Uterus (tissue), 4 donors: ENCODE results near the gene PACS1. TPM values are rescaled to one million over a fixed set of nuclear protein-coding genes. Genes with fewer than 3 reads are reported as not detected.

Source experiments
- DNase-seq, 2 donors: peaks; one replicate each; pipeline ENCODE4 v3.0.0-alpha.2; 2019 to 2020
- H3K27ac ChIP-seq, 2 donors: fragments of 200-600 bp; sonication (generic); 1 replicate in 1 of 2; 2 replicates in 1 of 2; pipeline ENCODE4 v1.5.1; 2016 to 2018
- H3K27me3 ChIP-seq, 2 donors: fragments of 200-600 bp; sonication (generic); one replicate each; pipeline ENCODE4 v1.5.1; 2018 to 2019; ENCODE audit warnings: control low read depth in 1 of 2
- H3K36me3 ChIP-seq, 2 donors: fragments of 200-600 bp; sonication (generic); one replicate each; pipeline ENCODE4 v1.5.1; 2019; ENCODE audit warnings: control low read depth in 1 of 2
- H3K4me1 ChIP-seq, 2 donors: fragments of 200-600 bp; sonication (generic); one replicate each; pipeline ENCODE4 v1.5.1; 2018 to 2019; ENCODE audit warnings: control low read depth in 1 of 2
- H3K4me3 ChIP-seq, 2 donors: fragments of 200-600 bp; sonication (generic); 1 replicate in 1 of 2; 2 replicates in 1 of 2; pipeline ENCODE4 v1.5.1; 2018 to 2019; ENCODE audit warnings: mild to moderate bottlenecking in 1 of 2
- H3K9me3 ChIP-seq, 2 donors: fragments of 200-600 bp; sonication (generic); one replicate each; pipeline ENCODE4 v1.5.1; 2019; ENCODE audit warnings: control low read depth in 1 of 2
- POLR2A ChIP-seq, 2 donors: fragments of 450-650 bp; IDR thresholded peaks; one replicate each; pipeline ENCODE4 v1.6.1; 2016; ENCODE audit warnings: antibody characterized with exemption in 2 of 2, mild to moderate bottlenecking in 1 of 2, moderate library complexity in 1 of 2
- intact Hi-C: fragments of 100-400 bp; cut with DNase I; formaldehyde crosslinking; loops from one replicate; pipeline ENCODE4 v1.15.1; 2023; ENCODE audit warnings: low total_unique reads
- total RNA-seq, 4 donors: library from RNA; depleted of rRNA in 3 of 4; stranded (reverse); fragments of >200 nt in 3 of 4; gene quantifications; one replicate each; pipeline versions ENCODE4 v1.1.0 to v1.2.4, GENCODE V29; 2014 to 2023
- TF ChIP-seq, protein P1 (sequence below), 4 experiments: fragments of 200-600 bp in 2 of 4; fragments of 450-650 bp in 2 of 4; sonication (generic) in 2 of 4; IDR thresholded peaks; one replicate each; pipeline ENCODE4 v1.5.1; 2016 to 2019; ENCODE audit warnings: antibody characterized with exemption in 4 of 4, mild to moderate bottlenecking in 2 of 4, moderate library complexity in 1 of 4
- donor health status: DM: yes; HTN: yes; CAD: no.

The PACS1 gene
- total RNA-seq, 4 donors from 2014 or later: 2.9 to 79.2 (median 57.2) TPM

DNA sequence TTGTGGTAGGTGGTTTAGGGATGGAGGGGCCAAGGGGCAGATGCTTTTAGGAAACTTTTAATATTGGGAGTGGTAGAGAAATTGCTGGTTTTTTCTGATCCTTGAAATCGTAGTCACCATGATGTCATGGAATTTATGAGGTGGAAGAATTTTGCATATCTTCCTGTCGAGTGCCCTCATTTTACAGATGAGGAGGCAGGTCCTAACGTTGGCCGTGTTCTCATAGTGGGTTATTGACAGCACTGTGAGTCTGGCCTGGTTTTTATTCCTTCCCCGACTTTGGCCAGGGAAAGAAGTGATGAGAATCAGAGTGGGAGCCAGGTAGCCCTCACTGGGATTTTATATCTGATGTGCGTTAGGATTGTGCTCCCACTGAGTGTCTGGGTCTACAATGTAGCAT, 8.8 kb upstream of the PACS1 start:
- no peaks in the 10 kb centered on the region for H3K36me3 ChIP-seq

GRCh38 chr11:66062408-66062807, 7.7 kb upstream of the PACS1 start:
- no peaks in the 10 kb centered on the region for H3K4me1 ChIP-seq
- no peaks in the 10 kb centered on the region for H3K27me3 ChIP-seq
- intact Hi-C loops: no loop called here
- H3K4me3 ChIP-seq: no peak overlapping the region
- H3K36me3 ChIP-seq: no peaks in the 10 kb centered on the region
- DNase-seq: no peak
- no peaks in the 10 kb centered on the region for H3K9me3 ChIP-seq
- TF ChIP-seq, protein P1, sequence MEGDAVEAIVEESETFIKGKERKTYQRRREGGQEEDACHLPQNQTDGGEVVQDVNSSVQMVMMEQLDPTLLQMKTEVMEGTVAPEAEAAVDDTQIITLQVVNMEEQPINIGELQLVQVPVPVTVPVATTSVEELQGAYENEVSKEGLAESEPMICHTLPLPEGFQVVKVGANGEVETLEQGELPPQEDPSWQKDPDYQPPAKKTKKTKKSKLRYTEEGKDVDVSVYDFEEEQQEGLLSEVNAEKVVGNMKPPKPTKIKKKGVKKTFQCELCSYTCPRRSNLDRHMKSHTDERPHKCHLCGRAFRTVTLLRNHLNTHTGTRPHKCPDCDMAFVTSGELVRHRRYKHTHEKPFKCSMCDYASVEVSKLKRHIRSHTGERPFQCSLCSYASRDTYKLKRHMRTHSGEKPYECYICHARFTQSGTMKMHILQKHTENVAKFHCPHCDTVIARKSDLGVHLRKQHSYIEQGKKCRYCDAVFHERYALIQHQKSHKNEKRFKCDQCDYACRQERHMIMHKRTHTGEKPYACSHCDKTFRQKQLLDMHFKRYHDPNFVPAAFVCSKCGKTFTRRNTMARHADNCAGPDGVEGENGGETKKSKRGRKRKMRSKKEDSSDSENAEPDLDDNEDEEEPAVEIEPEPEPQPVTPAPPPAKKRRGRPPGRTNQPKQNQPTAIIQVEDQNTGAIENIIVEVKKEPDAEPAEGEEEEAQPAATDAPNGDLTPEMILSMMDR (IDR thresholded peaks at IDR 0.05): no peak
- no peak for TF ChIP-seq POLR2A (IDR thresholded peaks at IDR 0.05)
- H3K27ac ChIP-seq: no peak overlapping the region

More for the DNA sequence above, 8.8 kb upstream of the PACS1 start:
- intact Hi-C loops: no loop called here
- Histone ChIP-seq H3K9me3 (no peaks in the 10 kb centered on the region), H3K4me1 (no peaks in the 10 kb centered on the region), H3K27ac (no peak overlapping the region), H3K27me3 (no peaks in the 10 kb centered on the region), H3K4me3 (no peak overlapping the region)
- DNase-seq: no peak
- TF ChIP-seq, protein P1 (IDR thresholded peaks at IDR 0.05): no peak
- no peak for TF ChIP-seq POLR2A (IDR thresholded peaks at IDR 0.05)

GRCh38 chr11:66063900-66064299, 6.2 kb upstream of the PACS1 start:
- Histone ChIP-seq H3K27ac (no peak overlapping the region), H3K27me3 (no peaks in the 10 kb centered on the region), H3K4me1 (no peaks in the 10 kb centered on the region), H3K36me3 (no peaks in the 10 kb centered on the region), H3K4me3 (no peak overlapping the region), H3K9me3 (no peaks in the 10 kb centered on the region)
- no peak for DNase-seq
- TF ChIP-seq, protein P1 (IDR thresholded peaks at IDR 0.05): no peak
- TF ChIP-seq POLR2A (IDR thresholded peaks at IDR 0.05): no peak
- intact Hi-C loops: no loop called here

DNA sequence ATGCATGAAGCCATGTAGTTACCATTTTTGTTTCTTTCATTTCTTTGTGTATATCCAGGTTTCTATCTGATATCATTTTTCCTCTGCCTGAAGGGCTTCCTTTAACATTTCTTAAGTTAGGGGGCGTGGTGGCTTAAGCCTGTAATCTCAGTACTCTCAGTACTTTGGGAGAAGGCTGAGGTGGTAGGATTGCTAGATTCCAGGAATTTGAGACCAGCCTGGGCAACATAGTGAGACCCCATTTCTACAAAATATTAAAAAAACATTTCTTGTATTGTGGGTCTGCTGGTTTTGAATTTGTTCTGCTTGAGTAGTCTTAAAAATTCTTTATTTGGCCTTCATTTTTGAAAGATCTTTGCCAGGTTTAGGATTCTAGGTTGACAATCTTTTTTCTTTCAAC, 5.5 kb upstream of the PACS1 start:
- Histone ChIP-seq H3K27ac (no peak overlapping the region), H3K4me3 (no peak overlapping the region), H3K4me1 (no peaks in the 10 kb centered on the region), H3K9me3 (no peaks in the 10 kb centered on the region), H3K36me3 (no peaks in the 10 kb centered on the region), H3K27me3 (no peaks in the 10 kb centered on the region)
- TF ChIP-seq, protein P1 (IDR thresholded peaks at IDR 0.05): no peak
- no peak for TF ChIP-seq POLR2A (IDR thresholded peaks at IDR 0.05)
- DNase-seq: no peak
- intact Hi-C loops: no loop called here

DNA sequence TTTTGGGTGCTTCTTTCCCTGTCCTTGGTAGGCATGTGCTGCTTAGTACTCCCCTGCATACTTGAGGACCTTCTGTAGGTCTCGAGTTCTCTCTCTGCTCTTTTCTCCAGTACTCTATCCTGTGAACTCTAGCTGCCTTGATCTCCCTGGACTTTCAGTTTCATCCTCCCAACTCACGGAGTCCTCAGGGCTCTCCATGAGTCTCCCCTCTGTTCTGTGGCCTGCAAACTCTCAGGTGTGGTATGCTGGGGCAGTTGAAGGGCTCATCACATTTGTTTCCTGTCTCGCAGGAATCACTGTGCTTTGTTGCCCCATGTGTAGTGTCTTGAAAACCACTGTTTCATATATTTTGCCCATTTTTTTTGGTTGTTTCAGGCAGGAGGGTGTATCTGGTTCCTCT, 3.3 kb upstream of the PACS1 start:
- intact Hi-C loops: no loop called here
- DNase-seq: no peak
- no peak overlapping the region for H3K27ac ChIP-seq

More for the DNA sequence above, 3.3 kb upstream of the PACS1 start:
- no peaks in the 10 kb centered on the region for H3K4me1 ChIP-seq
- H3K9me3 ChIP-seq: no peaks in the 10 kb centered on the region
- no peaks in the 10 kb centered on the region for H3K27me3 ChIP-seq
- no peaks in the 10 kb centered on the region for H3K36me3 ChIP-seq
- no peak overlapping the region for H3K4me3 ChIP-seq
- TF ChIP-seq, protein P1 (IDR thresholded peaks at IDR 0.05): no peak
- no peak for TF ChIP-seq POLR2A (IDR thresholded peaks at IDR 0.05)
